IMR-90 (cell line): ENCODE data around the gene RASL10A. TPM values are rescaled to one million over a fixed set of nuclear protein-coding genes. Genes with fewer than 3 reads are reported as not detected.

ENCODE experiments used
- ATAC-seq: fragments of 200-7000 bp; cut with Tn5 transposase; 2 replicates; pipeline ENCODE4 v1.9.1; 2020; ENCODE audit warnings: low read depth, mild to moderate bottlenecking, moderate library complexity
- BruUV-seq: library from RNA; stranded (reverse); fragments of 400-500 nt; replicated peaks from 2 replicates; lab custom pipeline; 2021; lab: Mats Ljungman, UMichigan
- CTCF ChIA-PET: fragments of 300-600 bp; formaldehyde crosslinking; extraction: SDS; loops from one replicate; lab custom pipeline; 2021; ENCODE audit warnings: antibody characterized with exemption; lab: Yijun Ruan, JAX
- POLR2A ChIA-PET: fragments of 300-600 bp; sonication (Branson Sonifier 250); formaldehyde crosslinking; loops from one replicate; lab custom pipeline; 2022; ENCODE audit warnings: antibody characterized with exemption; ENCODE audit not compliant: unreplicated experiment; lab: Charles Lee
- DNase-seq: peaks from one replicate; pipeline ENCODE4 v3.0.0; 2013
- H2AFZ ChIP-seq: replicated peaks from 2 replicates; pipeline ENCODE3; 2013; ENCODE audit warnings: low read length, mild to moderate bottlenecking; ENCODE audit not compliant: poor library complexity
- H2AK5ac ChIP-seq: 2 replicates; pipeline ENCODE4 v1.6.1; 2013; ENCODE audit warnings: low read depth, low read length, inconsistent platforms
- H2AK9ac ChIP-seq: replicated peaks from 2 replicates; pipeline ENCODE3; 2013; ENCODE audit warnings: mild to moderate bottlenecking, low read depth, low read length, moderate library complexity; ENCODE audit not compliant: poor library complexity
- H2BK120ac ChIP-seq: 2 replicates; pipeline ENCODE4 v1.6.1; 2013; ENCODE audit warnings: low read depth, low read length, inconsistent platforms
- H2BK15ac ChIP-seq: 3 replicates; pipeline ENCODE4 v1.6.1; 2013; ENCODE audit warnings: low read depth, low read length, inconsistent platforms
- H2BK20ac ChIP-seq: 2 replicates; pipeline ENCODE4 v1.6.1; 2013; ENCODE audit warnings: low read depth, mild to moderate bottlenecking, inconsistent platforms, low read length, moderate library complexity
- H2BK5ac ChIP-seq: 2 replicates; pipeline ENCODE4 v1.6.1; 2013; ENCODE audit warnings: mild to moderate bottlenecking, low read depth, low read length, inconsistent platforms; ENCODE audit not compliant: poor library complexity, severe bottlenecking
- H3K14ac ChIP-seq: replicated peaks from 2 replicates; pipeline ENCODE4 v1.6.1; 2013; ENCODE audit warnings: low read depth, low read length, inconsistent platforms
- H3K18ac ChIP-seq: 2 replicates; pipeline ENCODE4 v1.6.1; 2013; ENCODE audit warnings: low read depth, low read length, control low read depth
- H3K23ac ChIP-seq: 2 replicates; pipeline ENCODE4 v1.6.1; 2013; ENCODE audit warnings: low read depth, low read length, inconsistent platforms
- H3K27ac ChIP-seq: 2 replicates; pipeline ENCODE4 v1.5.1; 2013; ENCODE audit warnings: mild to moderate bottlenecking, control low read depth, low read length; ENCODE audit not compliant: insufficient read depth
- H3K27me3 ChIP-seq: 2 replicates; pipeline ENCODE4 v1.6.1; 2013; ENCODE audit warnings: low read length; ENCODE audit not compliant: control insufficient read depth, insufficient read depth
- H3K36me3 ChIP-seq: 2 replicates; pipeline ENCODE4 v1.6.1; 2013; ENCODE audit warnings: low read length, mixed read lengths; ENCODE audit not compliant: control insufficient read depth, insufficient read depth
- H3K4ac ChIP-seq: 2 replicates; pipeline ENCODE4 v1.6.1; 2013; ENCODE audit warnings: low read depth, low read length, inconsistent platforms
- H3K4me1 ChIP-seq: 2 replicates; pipeline ENCODE4 v1.6.1; 2013; ENCODE audit warnings: low read length, mixed read lengths; ENCODE audit not compliant: control insufficient read depth, insufficient read depth
- H3K4me2 ChIP-seq: 2 replicates; pipeline ENCODE4 v1.6.1; 2013; ENCODE audit warnings: low read depth, mild to moderate bottlenecking, control low read depth, low read length, moderate library complexity
- H3K4me3 ChIP-seq: 2 replicates; pipeline ENCODE4 v1.5.1; 2013; ENCODE audit warnings: low read depth, mild to moderate bottlenecking, control low read depth, low read length, moderate library complexity; ENCODE audit not compliant: insufficient read depth
- H3K56ac ChIP-seq: 2 replicates; pipeline ENCODE4 v1.6.1; 2013; ENCODE audit warnings: low read length, inconsistent platforms; ENCODE audit not compliant: insufficient read depth; ENCODE audit errors: extremely low read depth
- H3K79me1 ChIP-seq, 2 experiments: 2 replicates each; pipeline ENCODE4 v1.6.1; 2013; ENCODE audit warnings: low read length in 2 of 2, inconsistent platforms in 1 of 2, low read depth in 1 of 2
- H3K9ac ChIP-seq: 2 replicates; pipeline ENCODE4 v1.6.1; 2013; ENCODE audit warnings: low read depth, low read length, control low read depth
- H3K9me1 ChIP-seq: 2 replicates; pipeline ENCODE4 v1.6.1; 2013; ENCODE audit warnings: low read length, inconsistent platforms; ENCODE audit not compliant: insufficient read depth
- H3K9me3 ChIP-seq: 2 replicates; pipeline ENCODE4 v1.6.1; 2013; ENCODE audit warnings: low read length; ENCODE audit not compliant: control insufficient read depth, insufficient read depth
- H4K20me1 ChIP-seq: 2 replicates; pipeline ENCODE4 v1.6.1; 2013; ENCODE audit warnings: low read length, inconsistent platforms; ENCODE audit not compliant: insufficient read depth
- H4K5ac ChIP-seq: 2 replicates; pipeline ENCODE4 v1.6.1; 2013; ENCODE audit warnings: mild to moderate bottlenecking, low read depth, low read length, control low read depth
- H4K8ac ChIP-seq, 2 experiments: 2 replicates each; pipeline ENCODE4 v1.6.1; 2013; ENCODE audit warnings: low read depth in 2 of 2, low read length in 2 of 2, control low read depth in 1 of 2, inconsistent platforms in 1 of 2
- H4K91ac ChIP-seq: 2 replicates; pipeline ENCODE4 v1.6.1; 2013; ENCODE audit warnings: low read depth, low read length, inconsistent platforms; ENCODE audit not compliant: insufficient read depth
- CHD1 ChIP-seq: IDR thresholded peaks from 2 replicates; pipeline ENCODE4 v1.6.1; 2012; ENCODE audit warnings: low read depth, low read length, improper control_type of control experiment
- ELK1 ChIP-seq: fragments of 150-350 bp; IDR thresholded peaks from 2 replicates; pipeline ENCODE4 v1.6.1; 2016; ENCODE audit warnings: low read depth, mild to moderate bottlenecking, low read length, moderate library complexity, borderline replicate concordance
- MAFK ChIP-seq: IDR thresholded peaks from 2 replicates; pipeline ENCODE4 v1.6.1; 2012; ENCODE audit warnings: low read depth, low read length, improper control_type of control experiment
- NFE2L2 ChIP-seq: fragments of 150-350 bp; IDR thresholded peaks from 2 replicates; pipeline ENCODE4 v1.6.1; 2016; ENCODE audit warnings: low read depth, mild to moderate bottlenecking, low read length
- RAD21 ChIP-seq: IDR thresholded peaks from 2 replicates; pipeline ENCODE4 v1.6.1; 2012; ENCODE audit warnings: low read length, improper control_type of control experiment
- RCOR1 ChIP-seq: IDR thresholded peaks from 2 replicates; pipeline ENCODE4 v1.6.1; 2012; ENCODE audit warnings: mild to moderate bottlenecking, low read length, improper control_type of control experiment; ENCODE audit not compliant: insufficient replicate concordance
- RFX5 ChIP-seq: IDR thresholded peaks from 2 replicates; pipeline ENCODE4 v1.8.0; 2012; ENCODE audit warnings: low read depth, mild to moderate bottlenecking, low read length, moderate library complexity
- WGBS, 2 experiments: methylation state at CpG; one replicate each; pipeline versions ENCODE4 v1.1.5 to v1.1.7; 2013; ENCODE audit warnings: missing lambda C conversion rate in 2 of 2; ENCODE audit not compliant: insufficient read length in 1 of 2; ENCODE audit errors: extremely low coverage in 2 of 2; 5-methylcytosine and 5-hydroxymethylcytosine counted together
- dilution Hi-C: fragments of 300-500 bp; cut with HindIII; formaldehyde crosslinking; loops from one replicate; pipeline ENCODE4 v1.14.3; 2018; ENCODE audit warnings: low sequenced_read_pairs; ENCODE audit not compliant: unreplicated experiment
- in situ Hi-C: fragments of 300-500 bp; cut with MboI; formaldehyde crosslinking; loops from 3 replicates; pipeline ENCODE4 v1.14.3; 2019; ENCODE audit warnings: low sequenced_read_pairs, inconsistent platforms, mixed read lengths
- intact Hi-C: fragments of 100-400 bp; cut with micrococcal nuclease; formaldehyde crosslinking; loops from 2 replicates; pipeline ENCODE4 v1.10.0; 2022
- polyA plus RNA-seq, 3 experiments: library from polyadenylated mRNA; depleted of rRNA; stranded (reverse); fragments of >200 nt; gene quantifications; 2 replicates each; pipeline ENCODE4 v1.2.3, GENCODE V29; 2012; ENCODE audit warnings: low replicate concordance in 1 of 3
- total RNA-seq: library from RNA; depleted of rRNA; stranded (reverse); fragments of >200 nt; gene quantifications from 2 replicates; pipeline ENCODE4 v1.2.3, GENCODE V29; 2012

The RASL10A gene
- total and polyA plus RNA-seq, 2 of the 4 experiments (the other 2 are of a cell fraction): 0.26 TPM; not detected in 1

GRCh38 chr22:29313576-29314466 lies 1.7 kb downstream of the RASL10A start:
- H2BK20ac ChIP-seq: no peak overlapping the region
- no peak overlapping the region for H3K4ac ChIP-seq
- H3K9ac ChIP-seq: no peak overlapping the region
- no peak overlapping the region for H3K56ac ChIP-seq
- TF ChIP-seq MAFK: no peak
- no peak for TF ChIP-seq ELK1
- no peak for TF ChIP-seq NFE2L2
- TF ChIP-seq CHD1: no peak
- no peak for TF ChIP-seq RFX5
- no peak for TF ChIP-seq RAD21
- no peak for TF ChIP-seq RCOR1
- in situ Hi-C loops (no loop called here), intact Hi-C loops (no loop called here), dilution Hi-C loops (no loop called here)
- H3K27me3 ChIP-seq: peaks cover 44% of the 10 kb centered on the region
- H4K91ac ChIP-seq: no peak overlapping the region
- no peak overlapping the region for H3K14ac ChIP-seq
- ChIA-PET CTCF (interaction anchor here (0.9 kb wide), 1 partner anchor 7 kb away, joined by 3 read pairs; no protein-coding TSS in a partner anchor), POLR2A (no interaction called here)
- no peak overlapping the region for H3K4me3 ChIP-seq
- peaks cover 0 to 24% of the 10 kb centered on the region in 2 experiments; a peak in 3 of 4 replicates for H3K79me1 ChIP-seq
- H2AK9ac ChIP-seq: peak overlapping the region; percentile 24
- WGBS, 2 experiments: 35% methylated on average over 29 of the region's 51 CpGs; no CpG with 5 or more reads in 1 of the 2 experiments
- no peak overlapping the region for H4K8ac ChIP-seq
- H3K4me1 ChIP-seq: peaks cover 7% of the 10 kb centered on the region
- no peak overlapping the region for H2AK5ac ChIP-seq
- DNase-seq (no peak), ATAC-seq (no peak)
- H3K18ac ChIP-seq: no peak overlapping the region
- no peak overlapping the region for H2BK120ac ChIP-seq
- H3K23ac ChIP-seq: no peak overlapping the region
- H3K36me3 ChIP-seq: peaks cover 2% of the 10 kb centered on the region; the same call in 1 of the 2 replicates
- H2BK5ac ChIP-seq: no peak overlapping the region
- H3K9me3 ChIP-seq: no peaks in the 10 kb centered on the region
- BruUV-seq: no TSS peak
- H4K20me1 ChIP-seq: peaks cover 31% of the 10 kb centered on the region
- no peak overlapping the region for H4K5ac ChIP-seq
- H3K4me2 ChIP-seq: no peak overlapping the region
- 0 out of 2 replicates have a peak, but pooled peaks cover 5% of the 10 kb centered on the region for H3K9me1 ChIP-seq
- no peak overlapping the region for H3K27ac ChIP-seq
- no peak overlapping the region for H2BK15ac ChIP-seq
- peak overlapping the region; percentile 58 for H2AFZ ChIP-seq
